Breast epithelium (tissue), 4 donors: ENCODE data around the gene ERC1. TPM values are rescaled to one million over a fixed set of nuclear protein-coding genes. Genes with fewer than 3 reads are reported as not detected.

ENCODE experiments used
- DNase-seq, 2 donors: peaks; one replicate each; pipeline ENCODE4 v3.0.0-alpha.2; 2019; ENCODE audit warnings: low spot score in 2 of 2
- H3K27ac ChIP-seq, 2 donors: fragments of 200-600 bp; sonication (generic) in 1 of 2; one replicate each; pipeline ENCODE4 v1.5.1; 2016 to 2019; ENCODE audit warnings: mild to moderate bottlenecking in 1 of 2
- H3K27me3 ChIP-seq, 2 donors: fragments of 200-600 bp; sonication (generic) in 1 of 2; one replicate each; pipeline versions ENCODE4 v1.5.1 to v1.6.0; 2017 to 2019; ENCODE audit warnings: control low read depth in 1 of 2, mild to moderate bottlenecking in 1 of 2
- H3K36me3 ChIP-seq: fragments of 200-600 bp; one replicate; pipeline ENCODE4 v1.5.1; 2019
- H3K4me1 ChIP-seq, 2 donors: fragments of 200-600 bp; sonication (generic); one replicate each; pipeline ENCODE4 v1.5.1; 2016 to 2019; ENCODE audit warnings: control low read depth in 1 of 2
- H3K4me3 ChIP-seq, 3 donors: fragments of 200-600 bp; sonication (generic); 1 replicate in 2 of 3; 2 replicates in 1 of 3; pipeline ENCODE4 v1.5.1; 2016 to 2019; ENCODE audit warnings: mild to moderate bottlenecking in 3 of 3, moderate library complexity in 2 of 3
- H3K9me3 ChIP-seq, 2 donors: fragments of 200-600 bp; sonication (generic) in 1 of 2; one replicate each; pipeline ENCODE4 v1.5.1; 2016 to 2019; ENCODE audit warnings: control low read depth in 1 of 2
- POLR2A ChIP-seq: fragments of 450-650 bp; IDR thresholded peaks from one replicate; pipeline ENCODE4 v1.6.1; 2016; ENCODE audit warnings: antibody characterized with exemption, mild to moderate bottlenecking, moderate library complexity
- POLR2AphosphoS5 ChIP-seq, 3 donors: sonication (generic); formaldehyde crosslinking; IDR thresholded peaks; one replicate each; pipeline ENCODE4 v1.6.1; 2017; ENCODE audit warnings: antibody characterized with exemption in 3 of 3
- intact Hi-C: fragments of 100-400 bp; cut with DNase I; formaldehyde crosslinking; loops from one replicate; pipeline ENCODE4 v1.15.1; 2023; ENCODE audit warnings: low total_unique reads
- total RNA-seq, 3 donors: library from RNA; depleted of rRNA; stranded (reverse); fragments of >200 nt; gene quantifications; one replicate each; pipeline ENCODE4 v1.1.0, GENCODE V29; 2016
- TF ChIP-seq, protein P1 (sequence below), 3 donors: fragments of 450-650 bp; IDR thresholded peaks; one replicate each; pipeline ENCODE4 v1.5.1; 2016 to 2017; ENCODE audit warnings: antibody characterized with exemption in 3 of 3, mild to moderate bottlenecking in 3 of 3, moderate library complexity in 3 of 3

Gene ERC1
- total RNA-seq, 3 donors from 2014 or later = 47.4 to 63.4 (median 52.8) TPM

DNA sequence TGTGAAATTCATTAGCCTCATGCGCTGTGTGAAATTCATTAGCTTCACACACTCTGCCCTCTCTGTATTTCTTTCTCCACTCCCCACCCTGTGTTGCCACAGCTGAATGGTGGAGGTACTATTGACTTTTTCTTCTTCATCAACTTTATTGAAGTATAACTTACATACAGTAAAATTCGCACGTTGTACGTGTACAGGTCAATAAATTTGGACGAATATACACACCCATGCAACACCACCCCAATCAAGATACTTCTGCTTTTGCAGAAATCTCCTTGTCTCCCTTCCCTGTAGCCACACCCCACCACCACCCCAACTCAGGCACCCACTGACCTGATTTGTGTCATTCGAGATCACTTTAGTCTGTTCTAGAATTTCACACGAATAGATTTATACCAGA is 551.6 kb downstream of the ERC1 start:
- H3K27me3 ChIP-seq = no peaks in the 10 kb centered on the region
- no peaks in the 10 kb centered on the region for H3K4me1 ChIP-seq
- H3K4me3 ChIP-seq = no peak overlapping the region
- TF ChIP-seq POLR2AphosphoS5 (IDR thresholded peaks at IDR 0.05) (no peak), POLR2A (no peak)
- TF ChIP-seq, protein P1, sequence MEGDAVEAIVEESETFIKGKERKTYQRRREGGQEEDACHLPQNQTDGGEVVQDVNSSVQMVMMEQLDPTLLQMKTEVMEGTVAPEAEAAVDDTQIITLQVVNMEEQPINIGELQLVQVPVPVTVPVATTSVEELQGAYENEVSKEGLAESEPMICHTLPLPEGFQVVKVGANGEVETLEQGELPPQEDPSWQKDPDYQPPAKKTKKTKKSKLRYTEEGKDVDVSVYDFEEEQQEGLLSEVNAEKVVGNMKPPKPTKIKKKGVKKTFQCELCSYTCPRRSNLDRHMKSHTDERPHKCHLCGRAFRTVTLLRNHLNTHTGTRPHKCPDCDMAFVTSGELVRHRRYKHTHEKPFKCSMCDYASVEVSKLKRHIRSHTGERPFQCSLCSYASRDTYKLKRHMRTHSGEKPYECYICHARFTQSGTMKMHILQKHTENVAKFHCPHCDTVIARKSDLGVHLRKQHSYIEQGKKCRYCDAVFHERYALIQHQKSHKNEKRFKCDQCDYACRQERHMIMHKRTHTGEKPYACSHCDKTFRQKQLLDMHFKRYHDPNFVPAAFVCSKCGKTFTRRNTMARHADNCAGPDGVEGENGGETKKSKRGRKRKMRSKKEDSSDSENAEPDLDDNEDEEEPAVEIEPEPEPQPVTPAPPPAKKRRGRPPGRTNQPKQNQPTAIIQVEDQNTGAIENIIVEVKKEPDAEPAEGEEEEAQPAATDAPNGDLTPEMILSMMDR (IDR thresholded peaks at IDR 0.05) = no peak
- H3K36me3 ChIP-seq = no peaks in the 10 kb centered on the region
- no peak for DNase-seq
- no peaks in the 10 kb centered on the region for H3K9me3 ChIP-seq
- no peak overlapping the region for H3K27ac ChIP-seq
- intact Hi-C loops = loop anchor here (10.0 kb wide), 1 partner anchor 1892 kb away; no protein-coding TSS in a partner anchor

DNA sequence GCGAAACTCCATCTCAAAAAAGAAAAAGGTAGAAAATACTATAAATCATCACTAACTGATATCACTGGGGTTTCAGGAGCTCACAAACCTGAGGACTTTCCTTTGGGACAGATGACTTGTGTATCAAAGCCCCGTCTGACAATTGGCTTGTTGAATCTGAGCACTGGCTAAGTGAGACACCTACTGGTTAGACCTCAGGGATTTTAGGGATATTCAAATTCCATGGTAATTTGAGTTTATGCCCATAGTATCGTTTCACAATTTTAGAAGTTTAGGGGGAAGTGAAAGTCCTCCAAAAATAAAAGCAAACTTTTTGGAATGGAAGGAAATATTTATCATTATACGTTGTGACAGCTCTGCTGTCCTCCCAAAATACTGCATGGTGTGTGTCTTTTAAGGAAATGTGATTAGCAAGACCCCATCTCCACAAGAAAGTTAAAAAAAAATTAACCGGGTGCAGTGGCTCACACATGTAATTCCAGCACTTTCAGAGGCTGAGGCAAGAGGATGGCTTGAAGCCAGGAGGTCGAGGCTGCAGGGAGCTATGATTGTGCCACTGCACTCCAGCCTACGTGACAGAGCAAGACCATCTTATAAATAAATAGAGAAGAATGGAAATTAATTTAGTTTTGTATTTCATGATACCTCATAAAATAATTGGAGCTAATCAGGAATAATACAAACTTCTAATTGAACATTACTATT is 554.1 kb downstream of the ERC1 start:
- TF ChIP-seq POLR2AphosphoS5 (IDR thresholded peaks at IDR 0.05) (no peak), POLR2A (no peak)
- TF ChIP-seq, protein P1 (IDR thresholded peaks at IDR 0.05) = no peak
- Histone ChIP-seq H3K9me3 (no peaks in the 10 kb centered on the region), H3K4me3 (no peak overlapping the region), H3K27me3 (no peaks in the 10 kb centered on the region), H3K27ac (no peak overlapping the region), H3K4me1 (no peaks in the 10 kb centered on the region), H3K36me3 (no peaks in the 10 kb centered on the region)
- peak in 1 of 2 donors; percentile 12 for DNase-seq
- intact Hi-C loops = loop anchor here (10.0 kb wide), 1 partner anchor 1890 kb away; no protein-coding TSS in a partner anchor

Other genes with a start within 250 kb of the ERC1 start
- gene WNK1, start 238.6 kb upstream of the ERC1 start, total RNA-seq = 100 to 1,000 TPM; 173 to 192 (median 176) TPM
- gene RAD52, start 41.5 kb upstream of the ERC1 start, total RNA-seq = 10 to 100 TPM; 13.3 to 30.6 (median 19.0) TPM